H1 (cell line): ENCODE results near the gene ENAH. TPM values are rescaled to one million over a fixed set of nuclear protein-coding genes. Genes with fewer than 3 reads are reported as not detected.

Source experiments
- CTCF ChIA-PET: fragments of 300-600 bp; sonication (Branson Sonifier 250); formaldehyde crosslinking; loops from one replicate; lab custom pipeline; 2021; ENCODE audit not compliant: partially characterized antibody; lab: Charles Lee
- POLR2A ChIA-PET: fragments of 300-600 bp; sonication (Branson Sonifier 250); formaldehyde crosslinking; loops from one replicate; lab custom pipeline; 2021; ENCODE audit warnings: inconsistent platforms; ENCODE audit not compliant: partially characterized antibody; lab: Charles Lee
- DNase-seq, 2 experiments: peaks; one replicate each; pipeline versions ENCODE4 v3.0.0 to v3.0.0-alpha.2; 2010 to 2022; ENCODE audit warnings: low spot score in 2 of 2, low read depth in 1 of 2, mixed read lengths in 1 of 2
- FAIRE-seq: peaks from 2 replicates; lab custom pipeline; 2011; peaks lifted over from hg19 to GRCh38; lab: Jason Lieb, UNC
- H2AFZ ChIP-seq: 2 replicates; pipeline ENCODE4 v1.8.1; 2012; ENCODE audit warnings: low read length, inconsistent platforms
- H2AK5ac ChIP-seq: 2 replicates; pipeline ENCODE4 v1.6.1; 2013; ENCODE audit warnings: low read depth, low read length
- H2BK120ac ChIP-seq: replicated peaks from 2 replicates; pipeline ENCODE3; 2013; ENCODE audit warnings: low read depth, low read length, inconsistent platforms
- H2BK12ac ChIP-seq: 2 replicates; pipeline ENCODE4 v1.6.1; 2013; ENCODE audit warnings: low read depth, low read length
- H2BK15ac ChIP-seq: 2 replicates; pipeline ENCODE4 v1.6.1; 2013; ENCODE audit warnings: low read length
- H2BK20ac ChIP-seq: 2 replicates; pipeline ENCODE4 v1.6.1; 2013; ENCODE audit warnings: low read length
- H2BK5ac ChIP-seq: 2 replicates; pipeline ENCODE4 v1.6.1; 2013; ENCODE audit warnings: low read depth, low read length
- H3K14ac ChIP-seq: 2 replicates; pipeline ENCODE4 v1.6.1; 2013; ENCODE audit warnings: inconsistent platforms; ENCODE audit not compliant: insufficient read length
- H3K18ac ChIP-seq: 2 replicates; pipeline ENCODE4 v1.6.1; 2013; ENCODE audit warnings: low read length; ENCODE audit errors: extremely low read depth
- H3K23ac ChIP-seq: 2 replicates; pipeline ENCODE4 v1.6.1; 2013; ENCODE audit warnings: inconsistent platforms; ENCODE audit not compliant: insufficient read length
- H3K23me2 ChIP-seq: 2 replicates; pipeline ENCODE4 v1.6.1; 2013; ENCODE audit warnings: low read depth, low read length
- H3K27ac ChIP-seq: 2 replicates; pipeline ENCODE4 v1.6.1; 2011; ENCODE audit warnings: low read depth, low read length, inconsistent platforms
- H3K27me3 ChIP-seq, 4 experiments: replicated peaks in 1 of 4; 1 replicate in 1 of 4; 2 replicates in 3 of 4; pipeline versions ENCODE4 v1.6.1 to v1.8.1; 2011 to 2013; ENCODE audit warnings: low read length in 3 of 4, mild to moderate bottlenecking in 3 of 4, inconsistent platforms in 2 of 4, mixed read lengths in 2 of 4, moderate library complexity in 1 of 4; ENCODE audit not compliant: control insufficient read depth in 3 of 4, insufficient read depth in 3 of 4; ENCODE audit errors: extremely low read depth in 1 of 4
- H3K36me3 ChIP-seq, 4 experiments: 2 replicates each; pipeline versions ENCODE4 v1.6.1 to v1.8.1; 2011 to 2013; ENCODE audit warnings: mild to moderate bottlenecking in 4 of 4, low read length in 3 of 4, moderate library complexity in 2 of 4, control low read depth in 1 of 4, inconsistent platforms in 1 of 4; ENCODE audit not compliant: insufficient read depth in 4 of 4, control insufficient read depth in 2 of 4
- H3K4ac ChIP-seq: replicated peaks from 2 replicates; pipeline ENCODE3; 2013; ENCODE audit warnings: low read length, low read depth, mixed read lengths, inconsistent platforms; ENCODE audit not compliant: insufficient read length
- H3K4me1 ChIP-seq, 4 experiments: replicated peaks in 1 of 4; 1 replicate in 1 of 4; 2 replicates in 3 of 4; pipeline versions ENCODE4 v1.6.1 to v1.8.1; 2011 to 2013; ENCODE audit warnings: low read length in 3 of 4, inconsistent platforms in 2 of 4, mixed read lengths in 1 of 4; ENCODE audit not compliant: insufficient read depth in 4 of 4, control insufficient read depth in 3 of 4
- H3K4me2 ChIP-seq, 2 experiments: 2 replicates each; pipeline versions ENCODE4 v1.6.1 to v1.8.1; 2011 to 2013; ENCODE audit warnings: low read depth in 2 of 2, low read length in 2 of 2, control low read depth in 1 of 2, inconsistent platforms in 1 of 2, mild to moderate bottlenecking in 1 of 2; ENCODE audit not compliant: insufficient read depth in 1 of 2
- H3K4me3 ChIP-seq, 4 experiments: fragments of 200-600, 300-600 bp in 1 of 4; sonication (generic), shearing (Covaris generic), sonication (Bioruptor Twin) in 1 of 4; 2 replicates each; pipeline versions ENCODE4 v1.5.1 to v1.8.1; 2011 to 2016; ENCODE audit warnings: low read length in 4 of 4, low read depth in 3 of 4, control low read depth in 2 of 4, inconsistent platforms in 2 of 4, mild to moderate bottlenecking in 2 of 4, mixed read lengths in 1 of 4, moderate library complexity in 1 of 4; ENCODE audit not compliant: insufficient read depth in 2 of 4; ENCODE audit errors: extremely low read depth in 1 of 4
- H3K56ac ChIP-seq: replicated peaks from 2 replicates; pipeline ENCODE3; 2013; ENCODE audit warnings: low read depth, mild to moderate bottlenecking, mixed read lengths, low read length, inconsistent platforms; ENCODE audit not compliant: insufficient read length
- H3K79me1 ChIP-seq: 2 replicates; pipeline ENCODE4 v1.6.1; 2013; ENCODE audit warnings: low read depth, low read length, control low read depth
- H3K79me2 ChIP-seq, 2 experiments: 2 replicates each; pipeline versions ENCODE4 v1.6.1 to v1.8.1; 2012 to 2013; ENCODE audit warnings: low read length in 2 of 2, mild to moderate bottlenecking in 2 of 2, inconsistent platforms in 1 of 2; ENCODE audit not compliant: insufficient read depth in 2 of 2, control insufficient read depth in 1 of 2
- H3K9ac ChIP-seq, 4 experiments: replicated peaks in 1 of 4; 1 replicate in 1 of 4; 2 replicates in 3 of 4; pipeline versions ENCODE4 v1.6.1 to v1.8.1; 2011 to 2013; ENCODE audit warnings: low read depth in 3 of 4, low read length in 3 of 4, control low read depth in 2 of 4, mild to moderate bottlenecking in 2 of 4, moderate library complexity in 2 of 4, inconsistent platforms in 1 of 4; ENCODE audit errors: extremely low read depth in 1 of 4
- H3K9me3 ChIP-seq, 2 experiments: 2 replicates each; pipeline versions ENCODE4 v1.6.1 to v1.8.1; 2012 to 2013; ENCODE audit warnings: mild to moderate bottlenecking in 2 of 2, moderate library complexity in 2 of 2, control low read depth in 1 of 2, inconsistent platforms in 1 of 2, low read depth in 1 of 2, low read length in 1 of 2, mixed read lengths in 1 of 2; ENCODE audit not compliant: insufficient read depth in 2 of 2
- H4K20me1 ChIP-seq, 2 experiments: replicated peaks in 1 of 2; 2 replicates each; pipeline versions ENCODE3 to v1.8.1; 2011 to 2013; ENCODE audit warnings: inconsistent platforms in 2 of 2, low read length in 2 of 2, mild to moderate bottlenecking in 1 of 2; ENCODE audit not compliant: insufficient read depth in 2 of 2, control insufficient read depth in 1 of 2
- H4K5ac ChIP-seq: 2 replicates; pipeline ENCODE4 v1.6.1; 2013; ENCODE audit warnings: low read length, low read depth, mixed read lengths, inconsistent platforms; ENCODE audit not compliant: insufficient read length
- H4K8ac ChIP-seq: 2 replicates; pipeline ENCODE4 v1.8.0; 2013; ENCODE audit warnings: mild to moderate bottlenecking, moderate library complexity, low read length, inconsistent platforms; ENCODE audit not compliant: insufficient read depth; ENCODE audit errors: extremely low read depth
- H4K91ac ChIP-seq: replicated peaks from 2 replicates; pipeline ENCODE3; 2013; ENCODE audit warnings: low read length, mixed read lengths, inconsistent platforms; ENCODE audit not compliant: insufficient read length
- ATF2 ChIP-seq: IDR thresholded peaks from 2 replicates; pipeline ENCODE4 v1.6.1; 2012; ENCODE audit warnings: low read length, inconsistent platforms
- BCL11A ChIP-seq, 2 experiments: IDR thresholded peaks; one replicate each; pipeline ENCODE4 v1.6.1; 2011; ENCODE audit warnings: low read depth in 2 of 2, low read length in 2 of 2, mild to moderate bottlenecking in 2 of 2
- CHD1 ChIP-seq: IDR thresholded peaks from 2 replicates; pipeline ENCODE4 v1.6.1; 2012; ENCODE audit warnings: low read depth, low read length, improper control_type of control experiment
- E2F6 ChIP-seq: IDR thresholded peaks from 2 replicates; pipeline ENCODE4 v1.6.1; 2012; ENCODE audit warnings: inconsistent platforms
- KDM1A ChIP-seq: fragments of 200-600, 300-600 bp; sonication (generic); IDR thresholded peaks from 2 replicates; pipeline ENCODE4 v1.7.1; 2016; ENCODE audit warnings: mild to moderate bottlenecking, low read length, borderline replicate concordance
- KDM5A ChIP-seq: fragments of 200-600 bp; IDR thresholded peaks from 2 replicates; pipeline ENCODE4 v1.7.1; 2012; ENCODE audit warnings: mild to moderate bottlenecking, low read length, inconsistent platforms, mixed read lengths
- POLR2AphosphoS5 ChIP-seq: IDR thresholded peaks from 2 replicates; pipeline ENCODE4 v1.6.1; 2011; ENCODE audit warnings: low read depth, low read length
- RXRA ChIP-seq: IDR thresholded peaks from 2 replicates; pipeline ENCODE4 v1.6.1; 2011; ENCODE audit warnings: low read depth, mild to moderate bottlenecking, low read length, moderate library complexity; ENCODE audit not compliant: insufficient read depth
- SIX5 ChIP-seq: IDR thresholded peaks from 2 replicates; pipeline ENCODE4 v1.6.1; 2011; ENCODE audit warnings: mild to moderate bottlenecking, low read depth, low read length
- TAF7 ChIP-seq: optimal IDR thresholded peaks from 2 replicates; pipeline ENCODE3; 2011; ENCODE audit warnings: low read depth, mild to moderate bottlenecking, inconsistent platforms, low read length, moderate library complexity, borderline replicate concordance
- TBP ChIP-seq: IDR thresholded peaks from 2 replicates; pipeline ENCODE4 v1.6.1; 2011; ENCODE audit warnings: low read depth, low read length, improper control_type of control experiment
- TEAD4 ChIP-seq: IDR thresholded peaks from 2 replicates; pipeline ENCODE4 v1.6.1; 2012; ENCODE audit warnings: low read depth, low read length, inconsistent platforms, mixed read lengths
- WGBS, 2 experiments: shearing (Covaris generic) in 1 of 2; methylation state at CpG; one replicate each; pipeline versions ENCODE4 v1.1.6 to v1.1.7; 2013 to 2015; ENCODE audit warnings: low lambda C conversion rate in 2 of 2, mixed read lengths in 2 of 2, inconsistent platforms in 1 of 2, low coverage in 1 of 2, missing lambda C conversion rate in 1 of 2; ENCODE audit not compliant: insufficient replicate concordance in 2 of 2, insufficient coverage in 1 of 2, insufficient read length in 1 of 2; ENCODE audit errors: extremely low coverage in 1 of 2, missing lambda C conversion rate in 1 of 2; 5-methylcytosine and 5-hydroxymethylcytosine counted together
- polyA plus RNA-seq, 7 experiments: library from polyadenylated mRNA; depleted of rRNA in 3 of 7; stranded (reverse) in 5 of 7; unstranded in 2 of 7; fragments of >200 nt in 5 of 7; fragments of 200-250 nt in 2 of 7; gene quantifications; 1 replicate in 5 of 7; 2 replicates in 1 of 7; 4 replicates in 1 of 7; pipeline versions ENCODE4 v1.2.1 to v1.2.3, GENCODE V29; 2011 to 2013; ENCODE audit warnings: missing spikeins in 2 of 7, mixed read lengths in 2 of 7
- total RNA-seq: library from RNA; stranded (reverse); fragmentation: NEBNext Ultra II Directional; extraction: Animal tissue kit (Norgen Biotek cat#: 25700); gene quantifications from 2 replicates; pipeline ENCODE4 v1.2.1, GENCODE V29; 2021

ENAH gene
- total and polyA plus RNA-seq, 2 of the 8 experiments (the other 6 are each of a cell fraction or from before 2014, with no cell fraction given), result 39.1 to 335 TPM

GRCh38 chr1:225593414-225593813 lies 59.5 kb downstream of the ENAH start:
- Histone ChIP-seq H3K9me3 (no peaks in the 10 kb centered on the region), H2BK12ac (no peak overlapping the region), H2BK15ac (no peak overlapping the region), H2AFZ (no peak overlapping the region), H3K4me1 (peaks cover 0 to 6% (median 3%) of the 10 kb centered on the region in 4 experiments; a peak in 3 of 7 replicates), H2BK5ac (no peak overlapping the region), H3K56ac (no peak overlapping the region), H3K79me2 (peaks cover 13 to 97% of the 10 kb centered on the region in 2 experiments), H2AK5ac (no peak overlapping the region), H3K18ac (no peak overlapping the region), H3K4me2 (no peak overlapping the region), H3K27me3 (no peaks in the 10 kb centered on the region), H3K23ac (no peak overlapping the region), H3K4me3 (no peak overlapping the region), H3K27ac (no peak overlapping the region), H4K20me1 (peaks cover 13 to 26% of the 10 kb centered on the region in 2 experiments), H2BK120ac (no peak overlapping the region), H4K91ac (no peak overlapping the region), H3K36me3 (0 out of 8 replicates have a peak, but pooled peaks cover 0 to 2% (median 0%) of the 10 kb centered on the region in 4 experiments), H4K8ac (no peak overlapping the region; the same call in 1 of the 2 replicates), H3K14ac (no peak overlapping the region), H3K79me1 (no peaks in the 10 kb centered on the region), H3K9ac (no peak overlapping the region), H3K23me2 (no peaks in the 10 kb centered on the region), H2BK20ac (no peak overlapping the region), H4K5ac (no peak overlapping the region), H3K4ac (no peak overlapping the region)
- DNase-seq, result no peak
- no peak for FAIRE-seq
- ChIA-PET CTCF (interaction anchor here (0.7 to 0.8 kb wide), 2 partner anchors 179 to 369 kb away, joined by 3 read pairs; no protein-coding TSS in a partner anchor), POLR2A (interaction anchor here (1.0 kb wide), 1 partner anchor 45 kb away, joined by 3 read pairs; no protein-coding TSS in a partner anchor)
- 85% methylated on average over 5 of the region's 5 CpGs; no CpG with 5 or more reads in 1 of the 2 experiments for WGBS, 2 experiments
- TF ChIP-seq E2F6 (no peak), TBP (no peak), RXRA (no peak), KDM1A (no peak), TAF7 (no peak), BCL11A (IDR thresholded peaks at IDR 0.05; ENCODE audit: low read depth in 2 of 2, low read length in 2 of 2) (no peak), KDM5A (no peak), POLR2AphosphoS5 (no peak), ATF2 (no peak), TEAD4 (no peak), CHD1 (no peak), SIX5 (no peak)
